Activated CD4-positive, alpha-beta T cell treated with anti-CD3 and anti-CD28 coated beads, Interleukin-2, amount 50 U/mL, for 4 hours (primary cell): ENCODE measurements around the gene AP5B1.

Experiments used
- DNase-seq, 2 experiments: peaks; one replicate each; pipeline ENCODE4 v3.0.0-alpha.2; 2020

Gene AP5B1

GRCh38 chr11:65780770-65781151, at the start of gene AP5B1:
Gene AP5B1, minus strand, starts transcription at chr11:65780976. Its CDS starts 385 bp downstream, at chr11:65780591.
- DNase-seq: peak; percentile 60 to 65

GRCh38 chr11:65829459-65829858, 48.7 kb upstream of the AP5B1 start:
- no peak for DNase-seq

- no peak for DNase-seq
Observed at GRCh38 chr11:65826984-65827735, 46.4 kb upstream of the AP5B1 start.

GRCh38 chr11:65822776-65823528, 42.2 kb upstream of the AP5B1 start:
- DNase-seq: no peak

- no peak for DNase-seq
Observed at GRCh38 chr11:65821107-65821506, 40.3 kb upstream of the AP5B1 start.

- peak; percentile 89 to 92 for DNase-seq
Observed at GRCh38 chr11:65817835-65818680, 37.3 kb upstream of the AP5B1 start.

GRCh38 chr11:65817312-65817834, 36.6 kb upstream of the AP5B1 start:
- DNase-seq: no peak

GRCh38 chr11:65816696-65817095, 35.9 kb upstream of the AP5B1 start:
- no peak for DNase-seq

- DNase-seq: no peak
Observed at GRCh38 chr11:65814986-65815565, 34.3 kb upstream of the AP5B1 start.

GRCh38 chr11:65814131-65814985, 33.6 kb upstream of the AP5B1 start:
- DNase-seq: no peak

GRCh38 chr11:65811764-65812475, 31.1 kb upstream of the AP5B1 start:
- DNase-seq: no peak

GRCh38 chr11:65810046-65810868, 29.5 kb upstream of the AP5B1 start:
- no peak for DNase-seq

- no peak for DNase-seq
Observed at GRCh38 chr11:65809496-65809895, 28.7 kb upstream of the AP5B1 start.

- no peak for DNase-seq
Observed at GRCh38 chr11:65808744-65809341, 28.1 kb upstream of the AP5B1 start.

- DNase-seq: no peak
Observed at GRCh38 chr11:65806979-65807378, 26.2 kb upstream of the AP5B1 start.

- DNase-seq: no peak
Observed at GRCh38 chr11:65803797-65804492, 23.2 kb upstream of the AP5B1 start.

GRCh38 chr11:65802841-65803240, 22.1 kb upstream of the AP5B1 start:
- no peak for DNase-seq

- DNase-seq: no peak
Observed at GRCh38 chr11:65801153-65801987, 20.6 kb upstream of the AP5B1 start.
